ENCODE data around the gene STPG2.

GRCh38 chr4:97867557-97868091, 275.7 kb downstream of the STPG2 start:
- no peak for TF ChIP-seq CTCF (IDR thresholded peaks at IDR 0.05)
- no peak for TF ChIP-seq POLR2A (IDR thresholded peaks at IDR 0.05)
